MM.1S (cell line): ENCODE results near the gene ADAMTSL3.

ENCODE experiments used
- DNase-seq: peaks from one replicate; pipeline ENCODE4 v3.0.0-alpha.2; 2015
- H2AFZ ChIP-seq: fragments of 300-600 bp; sonication (generic); 2 replicates; pipeline ENCODE4 v1.6.0; 2016; ENCODE audit warnings: antibody characterized with exemption, low read length
- H3F3A ChIP-seq: fragments of 300-600 bp; sonication (generic); 2 replicates; pipeline ENCODE4 v1.6.1; 2016; ENCODE audit warnings: mild to moderate bottlenecking, antibody characterized with exemption, low read length, moderate library complexity, mixed read lengths; ENCODE audit not compliant: insufficient read depth
- H3K27ac ChIP-seq: fragments of 300-600 bp; sonication (generic); 2 replicates; pipeline ENCODE4 v1.5.1; 2016; ENCODE audit warnings: mild to moderate bottlenecking, low read length
- H3K27me3 ChIP-seq: fragments of 300-600 bp; sonication (generic); replicated peaks from 2 replicates; pipeline ENCODE4 v1.6.0; 2016; ENCODE audit warnings: low read length; ENCODE audit not compliant: insufficient read depth
- H3K36me3 ChIP-seq: fragments of 300-600 bp; sonication (generic); replicated peaks from 2 replicates; pipeline ENCODE4 v1.6.1; 2016; ENCODE audit warnings: mild to moderate bottlenecking, low read length, mixed read lengths; ENCODE audit not compliant: insufficient read depth
- H3K4me1 ChIP-seq: fragments of 300-600 bp; sonication (generic); 2 replicates; pipeline ENCODE4 v1.6.1; 2016; ENCODE audit warnings: low read length, mixed read lengths
- H3K4me2 ChIP-seq: fragments of 300-600 bp; sonication (generic); 2 replicates; pipeline ENCODE4 v1.6.0; 2016; ENCODE audit warnings: low read depth, low read length
- H3K4me3 ChIP-seq: fragments of 300-600 bp; sonication (generic); 2 replicates; pipeline ENCODE4 v1.5.1; 2016; ENCODE audit warnings: low read length, mixed read lengths
- H3K79me2 ChIP-seq: fragments of 300-600 bp; sonication (generic); 2 replicates; pipeline ENCODE4 v1.6.1; 2016; ENCODE audit warnings: mixed run types, low read length, mixed read lengths
- H3K9ac ChIP-seq: fragments of 300-600 bp; sonication (generic); 2 replicates; pipeline ENCODE4 v1.6.1; 2016; ENCODE audit warnings: low read length, mixed read lengths
- H3K9me2 ChIP-seq: fragments of 300-600 bp; sonication (generic); replicated peaks from 2 replicates; pipeline ENCODE4 v1.6.1; 2016; ENCODE audit warnings: mild to moderate bottlenecking, low read length, mixed read lengths; ENCODE audit not compliant: insufficient read depth
- H3K9me3 ChIP-seq: fragments of 300-600 bp; sonication (generic); replicated peaks from 2 replicates; pipeline ENCODE4 v1.6.1; 2016; ENCODE audit warnings: mild to moderate bottlenecking, low read length, mixed read lengths; ENCODE audit not compliant: insufficient read depth
- H4K20me1 ChIP-seq: fragments of 300-600 bp; sonication (generic); 2 replicates; pipeline ENCODE4 v1.6.1; 2016; ENCODE audit warnings: mild to moderate bottlenecking, low read length, moderate library complexity, mixed read lengths; ENCODE audit not compliant: insufficient read depth
- CTCF ChIP-seq: fragments of 300-600 bp; sonication (generic); IDR thresholded peaks from 2 replicates; pipeline ENCODE4 v1.5.1; 2016; ENCODE audit warnings: antibody characterized with exemption, low read length, mixed read lengths
- EZH2 ChIP-seq: fragments of 300-600 bp; sonication (generic); optimal IDR thresholded peaks from 2 replicates; pipeline ENCODE3; 2017; ENCODE audit warnings: low read depth, mild to moderate bottlenecking, antibody characterized with exemption, low read length, mixed read lengths
- EZH2phosphoT487 ChIP-seq: fragments of 300-600 bp; sonication (generic); IDR thresholded peaks from 2 replicates; pipeline ENCODE4 v1.6.1; 2018; ENCODE audit warnings: antibody characterized with exemption, low read length

The ADAMTSL3 gene

GRCh38 chr15:83656943-83657528, 3.1 kb downstream of the ADAMTSL3 start:
- Histone ChIP-seq H3K9me3 (no peaks in the 10 kb centered on the region), H2AFZ (no peak overlapping the region), H3K4me3 (no peak overlapping the region), H3K9me2 (no peaks in the 10 kb centered on the region), H3K4me1 (no peaks in the 10 kb centered on the region), H3F3A (no peaks in the 10 kb centered on the region), H3K27ac (no peak overlapping the region), H3K4me2 (no peak overlapping the region), H3K9ac (no peak overlapping the region), H4K20me1 (no peaks in the 10 kb centered on the region), H3K79me2 (no peaks in the 10 kb centered on the region), H3K36me3 (no peaks in the 10 kb centered on the region), H3K27me3 (no peaks in the 10 kb centered on the region)
- DNase-seq, result no peak
- TF ChIP-seq CTCF (no peak), EZH2 (no peak), EZH2phosphoT487 (no peak)

GRCh38 chr15:83657549-83657948, 3.6 kb downstream of the ADAMTSL3 start:
- no peak overlapping the region for H3K4me2 ChIP-seq

GRCh38 chr15:83658430-83659416, 4.8 kb downstream of the ADAMTSL3 start:
- H3K9me3 ChIP-seq, result no peaks in the 10 kb centered on the region
- TF ChIP-seq EZH2phosphoT487, result no peak
- no peak for TF ChIP-seq CTCF
- no peak for TF ChIP-seq EZH2
- no peaks in the 10 kb centered on the region for H3K27me3 ChIP-seq
- no peak for DNase-seq
- no peak overlapping the region for H3K4me2 ChIP-seq
- no peak overlapping the region for H3K9ac ChIP-seq
- H3K4me3 ChIP-seq, result no peak overlapping the region
- no peak overlapping the region for H2AFZ ChIP-seq
- H3K36me3 ChIP-seq, result no peaks in the 10 kb centered on the region
- no peak overlapping the region for H3K27ac ChIP-seq
- no peaks in the 10 kb centered on the region for H3F3A ChIP-seq
- H3K4me1 ChIP-seq, result no peaks in the 10 kb centered on the region
- no peaks in the 10 kb centered on the region for H4K20me1 ChIP-seq
- no peaks in the 10 kb centered on the region for H3K79me2 ChIP-seq
- no peaks in the 10 kb centered on the region for H3K9me2 ChIP-seq

More at GRCh38 chr15:83657549-83657948, 3.6 kb downstream of the ADAMTSL3 start:
- H4K20me1 ChIP-seq, result no peaks in the 10 kb centered on the region
- no peak overlapping the region for H2AFZ ChIP-seq
- no peak overlapping the region for H3K27ac ChIP-seq
- H3K9me3 ChIP-seq, result no peaks in the 10 kb centered on the region
- no peak overlapping the region for H3K9ac ChIP-seq
- H3K36me3 ChIP-seq, result no peaks in the 10 kb centered on the region
- no peaks in the 10 kb centered on the region for H3K9me2 ChIP-seq
- DNase-seq, result no peak
- no peaks in the 10 kb centered on the region for H3K79me2 ChIP-seq
- H3K4me3 ChIP-seq, result no peak overlapping the region
- no peaks in the 10 kb centered on the region for H3F3A ChIP-seq
- TF ChIP-seq CTCF (no peak), EZH2phosphoT487 (no peak), EZH2 (no peak)
- H3K4me1 ChIP-seq, result no peaks in the 10 kb centered on the region
- H3K27me3 ChIP-seq, result no peaks in the 10 kb centered on the region
